Caco-2 (cell line): ENCODE results near the gene CENPVL1. TPM values are rescaled to one million over a fixed set of nuclear protein-coding genes. Genes with fewer than 3 reads are reported as not detected.
"Not testable (repeated sequence)": the region's sequence is repeated elsewhere in the genome, so short reads cannot be mapped to it uniquely, and the experiment has no call there.

Source experiments
- BruUV-seq: library from RNA; stranded (reverse); fragments of 400-500 nt; replicated peaks from 2 replicates; lab custom pipeline; 2021; lab: Mats Ljungman, UMichigan
- CTCF ChIA-PET: fragments of 300-600 bp; sonication (Branson Sonifier 250); formaldehyde crosslinking; loops from one replicate; lab custom pipeline; 2022; ENCODE audit warnings: antibody characterized with exemption; lab: Charles Lee
- POLR2A ChIA-PET: fragments of 300-600 bp; sonication (Branson Sonifier 250); formaldehyde crosslinking; loops from one replicate; lab custom pipeline; 2022; ENCODE audit warnings: antibody characterized with exemption; lab: Charles Lee
- DNase-seq, 2 experiments: peaks; one replicate each; pipeline versions ENCODE4 v3.0.0 to v3.0.0-alpha.2; 2020 to 2022
- H3K27me3 ChIP-seq: replicated peaks from 2 replicates; pipeline ENCODE4 v1.6.0; 2011; ENCODE audit warnings: low read length; ENCODE audit not compliant: control insufficient read depth, insufficient read depth
- H3K36me3 ChIP-seq: 2 replicates; pipeline ENCODE4 v1.5.1; 2011; ENCODE audit warnings: low read length; ENCODE audit not compliant: control insufficient read depth, insufficient read depth
- H3K4me1 ChIP-seq: fragments of 250-450 bp; sonication (Bioruptor Pico); 2 replicates; pipeline ENCODE4 v1.5.1; 2020; ENCODE audit warnings: mild to moderate bottlenecking
- H3K4me3 ChIP-seq: 2 replicates; pipeline ENCODE4 v1.5.1; 2011; ENCODE audit warnings: low read depth, mild to moderate bottlenecking, control low read depth, low read length
- H3K9me3 ChIP-seq: fragments of 250-450 bp; sonication (Bioruptor Pico); 2 replicates; pipeline ENCODE4 v1.5.1; 2020; ENCODE audit warnings: mild to moderate bottlenecking, moderate library complexity
- H3K27ac Mint-ChIP-seq: one replicate; pipeline ENCODE4 v1.8.0; 2022; ENCODE audit warnings: mixed read lengths; ENCODE audit not compliant: unreplicated experiment
- H3K27me3 Mint-ChIP-seq: one replicate; pipeline ENCODE4 v1.8.0; 2022; ENCODE audit warnings: mixed read lengths; ENCODE audit not compliant: insufficient read depth, unreplicated experiment
- H3K36me3 Mint-ChIP-seq: one replicate; pipeline ENCODE4 v1.8.0; 2022; ENCODE audit warnings: mild to moderate bottlenecking, mixed read lengths; ENCODE audit not compliant: insufficient read depth, unreplicated experiment
- H3K4me1 Mint-ChIP-seq: one replicate; pipeline ENCODE4 v1.8.0; 2022; ENCODE audit warnings: low read depth, mixed read lengths; ENCODE audit not compliant: unreplicated experiment
- H3K4me3 Mint-ChIP-seq: one replicate; pipeline ENCODE4 v1.8.0; 2022; ENCODE audit warnings: mild to moderate bottlenecking, moderate library complexity, mixed read lengths; ENCODE audit not compliant: unreplicated experiment
- H3K9me3 Mint-ChIP-seq: one replicate; pipeline ENCODE4 v1.8.0; 2022; ENCODE audit warnings: mixed read lengths; ENCODE audit not compliant: unreplicated experiment
- intact Hi-C: fragments of 100-400 bp; cut with micrococcal nuclease; formaldehyde crosslinking; loops from one replicate; pipeline ENCODE4 v1.10.0; 2022; ENCODE audit not compliant: unreplicated experiment
- total RNA-seq: library from RNA; stranded (reverse); gene quantifications from 2 replicates; pipeline ENCODE4 v1.2.3, GENCODE V29; 2022
- TF ChIP-seq, protein P1 (sequence below), 2 experiments: fragments of 200-600 bp in 1 of 2; IDR thresholded peaks; 1 replicate in 1 of 2; 2 replicates in 1 of 2; pipeline versions ENCODE4 v1.5.1 to v1.8.0; 2011 to 2022; ENCODE audit warnings: antibody characterized with exemption in 1 of 2, control low read depth in 1 of 2, inconsistent platforms in 1 of 2, low read depth in 1 of 2, low read length in 1 of 2, mild to moderate bottlenecking in 1 of 2, moderate library complexity in 1 of 2; ENCODE audit not compliant: insufficient read depth in 1 of 2, severe bottlenecking in 1 of 2, unreplicated experiment in 1 of 2

The CENPVL1 gene
- total RNA-seq, 1 experiment from 2014 or later: not detected

DNA sequence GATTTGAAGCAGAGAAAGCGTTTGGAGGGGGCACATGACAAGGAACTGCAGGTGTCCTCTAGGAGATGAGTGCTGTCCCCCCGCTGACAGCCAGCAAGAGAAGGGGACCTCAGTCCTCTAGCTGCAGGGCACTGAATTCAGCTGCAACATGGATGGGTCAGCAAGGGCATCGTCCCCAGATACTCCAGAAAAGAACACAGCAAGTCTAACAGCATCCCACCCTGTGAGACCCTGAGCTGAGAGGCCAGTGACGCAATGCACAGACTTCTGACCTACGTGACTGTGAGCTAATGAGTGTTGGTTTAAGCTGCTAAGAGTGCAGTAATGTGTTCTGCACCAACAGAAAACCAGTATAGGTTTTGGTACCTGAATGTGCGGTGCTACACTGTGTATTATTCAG lies 16.1 kb upstream of the CENPVL1 start:
- DNase-seq: no peak
- Mint-ChIP-seq H3K27ac (no peak overlapping the region), H3K9me3 (no peaks in the 10 kb centered on the region), H3K27me3 (peaks cover 7% of the 10 kb centered on the region), H3K36me3 (no peaks in the 10 kb centered on the region), H3K4me3 (no peak overlapping the region), H3K4me1 (no peaks in the 10 kb centered on the region)
- POLR2A ChIA-PET: no interaction called here
- H3K27me3 ChIP-seq: no peaks in the 10 kb centered on the region
- no peak overlapping the region for H3K4me3 ChIP-seq
- no peaks in the 10 kb centered on the region for H3K36me3 ChIP-seq
- BruUV-seq: no TSS peak
- no peaks in the 10 kb centered on the region for H3K9me3 ChIP-seq
- TF ChIP-seq, protein P1, sequence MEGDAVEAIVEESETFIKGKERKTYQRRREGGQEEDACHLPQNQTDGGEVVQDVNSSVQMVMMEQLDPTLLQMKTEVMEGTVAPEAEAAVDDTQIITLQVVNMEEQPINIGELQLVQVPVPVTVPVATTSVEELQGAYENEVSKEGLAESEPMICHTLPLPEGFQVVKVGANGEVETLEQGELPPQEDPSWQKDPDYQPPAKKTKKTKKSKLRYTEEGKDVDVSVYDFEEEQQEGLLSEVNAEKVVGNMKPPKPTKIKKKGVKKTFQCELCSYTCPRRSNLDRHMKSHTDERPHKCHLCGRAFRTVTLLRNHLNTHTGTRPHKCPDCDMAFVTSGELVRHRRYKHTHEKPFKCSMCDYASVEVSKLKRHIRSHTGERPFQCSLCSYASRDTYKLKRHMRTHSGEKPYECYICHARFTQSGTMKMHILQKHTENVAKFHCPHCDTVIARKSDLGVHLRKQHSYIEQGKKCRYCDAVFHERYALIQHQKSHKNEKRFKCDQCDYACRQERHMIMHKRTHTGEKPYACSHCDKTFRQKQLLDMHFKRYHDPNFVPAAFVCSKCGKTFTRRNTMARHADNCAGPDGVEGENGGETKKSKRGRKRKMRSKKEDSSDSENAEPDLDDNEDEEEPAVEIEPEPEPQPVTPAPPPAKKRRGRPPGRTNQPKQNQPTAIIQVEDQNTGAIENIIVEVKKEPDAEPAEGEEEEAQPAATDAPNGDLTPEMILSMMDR (IDR thresholded peaks at IDR 0.05; ENCODE audit: insufficient read depth in 1 of 2, low read depth in 1 of 2, low read length in 1 of 2, severe bottlenecking in 1 of 2, unreplicated experiment in 1 of 2): no peak
- CTCF ChIA-PET: no interaction called here
- H3K4me1 ChIP-seq: no peaks in the 10 kb centered on the region
- intact Hi-C loops: no loop called here

DNA sequence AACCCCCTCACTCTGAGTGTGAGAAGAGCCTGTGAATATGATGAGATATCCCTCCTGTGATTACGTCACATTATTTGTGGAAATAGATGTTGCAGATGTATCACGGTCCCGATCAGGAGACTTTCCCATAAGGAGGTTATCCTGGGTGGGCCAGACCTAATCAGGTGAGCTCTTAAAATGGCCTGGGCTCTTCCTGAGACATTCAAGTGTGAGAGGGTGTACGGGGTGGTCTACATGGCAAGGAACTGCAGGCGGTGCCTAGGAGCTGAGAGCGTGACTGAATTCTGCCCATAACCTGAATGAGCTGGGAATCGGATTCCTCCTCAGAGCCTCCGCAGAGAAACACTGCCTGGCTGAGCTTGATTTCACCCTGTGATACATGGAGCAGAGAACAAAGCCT lies 12.9 kb upstream of the CENPVL1 start:
- DNase-seq: no peak
- Mint-ChIP-seq H3K4me1 (no peaks in the 10 kb centered on the region), H3K4me3 (no peak overlapping the region), H3K36me3 (no peaks in the 10 kb centered on the region), H3K9me3 (no peaks in the 10 kb centered on the region), H3K27me3 (peaks cover 7% of the 10 kb centered on the region), H3K27ac (no peak overlapping the region)
- Histone ChIP-seq H3K27me3 (no peaks in the 10 kb centered on the region), H3K36me3 (no peaks in the 10 kb centered on the region), H3K9me3 (no peaks in the 10 kb centered on the region), H3K4me1 (no peaks in the 10 kb centered on the region), H3K4me3 (no peak overlapping the region)
- ChIA-PET CTCF (no interaction called here), POLR2A (no interaction called here)
- BruUV-seq: no TSS peak
- TF ChIP-seq, protein P1 (IDR thresholded peaks at IDR 0.05; ENCODE audit: insufficient read depth in 1 of 2, low read depth in 1 of 2, low read length in 1 of 2, severe bottlenecking in 1 of 2, unreplicated experiment in 1 of 2): no peak
- intact Hi-C loops: no loop called here

DNA sequence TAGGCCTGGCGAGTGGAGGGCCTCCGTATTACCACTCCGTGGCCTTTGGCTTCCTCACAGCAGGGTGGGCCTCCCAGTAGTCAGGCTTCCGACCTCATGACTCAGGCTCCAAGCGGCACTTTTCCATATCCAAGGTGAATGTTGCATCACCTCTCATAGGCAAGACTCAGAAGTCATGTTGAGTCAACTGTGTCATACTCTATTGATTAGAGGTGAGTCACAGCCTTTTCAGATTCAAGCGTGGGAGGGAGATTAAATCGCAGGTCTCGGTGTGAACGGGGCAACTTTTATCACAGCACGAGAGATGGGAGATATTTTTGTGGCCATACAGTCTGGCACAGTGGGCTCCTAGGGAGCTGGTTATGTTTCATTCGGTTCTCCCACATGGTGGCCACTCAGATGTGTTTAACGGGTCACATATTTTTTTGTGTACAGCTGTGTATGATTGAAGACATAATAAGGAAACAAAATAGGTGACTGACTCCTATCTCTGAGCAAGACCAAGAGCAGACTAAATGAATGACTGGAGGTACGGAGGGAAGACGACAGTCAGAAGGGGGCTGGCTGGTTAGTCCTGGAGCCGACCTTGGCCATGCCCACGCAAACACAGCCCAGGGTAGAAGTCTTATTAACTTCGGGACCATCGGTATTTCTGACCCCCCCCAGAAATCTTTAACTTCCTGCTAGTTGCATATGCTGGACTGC lies 2.8 kb downstream of the CENPVL1 start:
- H3K9me3 Mint-ChIP-seq, H3K4me3 ChIP-seq, H3K27me3 ChIP-seq, DNase-seq, BruUV-seq, H3K27ac Mint-ChIP-seq, H3K4me1 Mint-ChIP-seq, H3K4me3 Mint-ChIP-seq, H3K36me3 Mint-ChIP-seq, H3K27me3 Mint-ChIP-seq, H3K4me1 ChIP-seq, H3K36me3 ChIP-seq, H3K9me3 ChIP-seq, intact Hi-C loops, CTCF ChIA-PET, POLR2A ChIA-PET: not testable (repeated sequence)
